OCI-LY7 (cell line): Measurements from ENCODE around the gene CAPN13.

Source experiments
- EZH2phosphoT487 ChIP-seq: fragments of 200-600 bp; sonication (generic); IDR thresholded peaks from 2 replicates; pipeline ENCODE4 v1.6.1; 2018; ENCODE audit warnings: low read depth, borderline replicate concordance, mild to moderate bottlenecking, mixed run types, antibody characterized with exemption, low read length, moderate library complexity, mixed read lengths
- TF ChIP-seq, protein P1 (sequence below): fragments of 200-600 bp; sonication (generic); conservative IDR thresholded peaks from 2 replicates; pipeline ENCODE4 v1.5.1; 2014; ENCODE audit warnings: mild to moderate bottlenecking, antibody characterized with exemption, low read length, moderate library complexity, mixed read lengths

- TF ChIP-seq, protein P1, sequence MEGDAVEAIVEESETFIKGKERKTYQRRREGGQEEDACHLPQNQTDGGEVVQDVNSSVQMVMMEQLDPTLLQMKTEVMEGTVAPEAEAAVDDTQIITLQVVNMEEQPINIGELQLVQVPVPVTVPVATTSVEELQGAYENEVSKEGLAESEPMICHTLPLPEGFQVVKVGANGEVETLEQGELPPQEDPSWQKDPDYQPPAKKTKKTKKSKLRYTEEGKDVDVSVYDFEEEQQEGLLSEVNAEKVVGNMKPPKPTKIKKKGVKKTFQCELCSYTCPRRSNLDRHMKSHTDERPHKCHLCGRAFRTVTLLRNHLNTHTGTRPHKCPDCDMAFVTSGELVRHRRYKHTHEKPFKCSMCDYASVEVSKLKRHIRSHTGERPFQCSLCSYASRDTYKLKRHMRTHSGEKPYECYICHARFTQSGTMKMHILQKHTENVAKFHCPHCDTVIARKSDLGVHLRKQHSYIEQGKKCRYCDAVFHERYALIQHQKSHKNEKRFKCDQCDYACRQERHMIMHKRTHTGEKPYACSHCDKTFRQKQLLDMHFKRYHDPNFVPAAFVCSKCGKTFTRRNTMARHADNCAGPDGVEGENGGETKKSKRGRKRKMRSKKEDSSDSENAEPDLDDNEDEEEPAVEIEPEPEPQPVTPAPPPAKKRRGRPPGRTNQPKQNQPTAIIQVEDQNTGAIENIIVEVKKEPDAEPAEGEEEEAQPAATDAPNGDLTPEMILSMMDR, result no peak
- TF ChIP-seq EZH2phosphoT487, result no peak
Measured at GRCh38 chr2:30757749-30758148, 49.5 kb downstream of the CAPN13 start.
